ENCODE results near the gene IGF1R.

- TF ChIP-seq POLR2A (IDR thresholded peaks at IDR 0.05; ENCODE audit: low read depth, low read length) (no peak), CTCF (IDR thresholded peaks at IDR 0.05; ENCODE audit: extremely low read depth in 1 of 2, insufficient read depth in 1 of 2, low read depth in 1 of 2, low read length in 2 of 2) (no peak), FOS (IDR thresholded peaks at IDR 0.05; ENCODE audit: borderline replicate concordance, insufficient read depth, low read length) (no peak), POLR2AphosphoS5 (IDR thresholded peaks at IDR 0.05; ENCODE audit: insufficient read depth, low read depth, low read length) (no peak), MAX (IDR thresholded peaks at IDR 0.05; ENCODE audit: insufficient read depth, insufficient read length) (no peak), EZH2 (IDR thresholded peaks at IDR 0.05; ENCODE audit: borderline replicate concordance, low read depth, low read length, severe bottlenecking) (no peak), JUN (IDR thresholded peaks at IDR 0.05; ENCODE audit: borderline replicate concordance, insufficient read depth, insufficient read length, low read depth) (no peak)
These were observed 98.2 kb downstream of the IGF1R start for GRCh38 chr15:98746375-98747155.
